GM19025 (cell line): ENCODE measurements around the gene NFKBIE.

Experiments
- ATAC-seq: cut with Tn5 transposase; IDR thresholded peaks from one replicate; pipeline ENCODE4 v1.9.1; 2021; ENCODE audit warnings: mild to moderate bottlenecking, low read depth, moderate library complexity; ENCODE audit not compliant: unreplicated experiment

Gene NFKBIE

DNA sequence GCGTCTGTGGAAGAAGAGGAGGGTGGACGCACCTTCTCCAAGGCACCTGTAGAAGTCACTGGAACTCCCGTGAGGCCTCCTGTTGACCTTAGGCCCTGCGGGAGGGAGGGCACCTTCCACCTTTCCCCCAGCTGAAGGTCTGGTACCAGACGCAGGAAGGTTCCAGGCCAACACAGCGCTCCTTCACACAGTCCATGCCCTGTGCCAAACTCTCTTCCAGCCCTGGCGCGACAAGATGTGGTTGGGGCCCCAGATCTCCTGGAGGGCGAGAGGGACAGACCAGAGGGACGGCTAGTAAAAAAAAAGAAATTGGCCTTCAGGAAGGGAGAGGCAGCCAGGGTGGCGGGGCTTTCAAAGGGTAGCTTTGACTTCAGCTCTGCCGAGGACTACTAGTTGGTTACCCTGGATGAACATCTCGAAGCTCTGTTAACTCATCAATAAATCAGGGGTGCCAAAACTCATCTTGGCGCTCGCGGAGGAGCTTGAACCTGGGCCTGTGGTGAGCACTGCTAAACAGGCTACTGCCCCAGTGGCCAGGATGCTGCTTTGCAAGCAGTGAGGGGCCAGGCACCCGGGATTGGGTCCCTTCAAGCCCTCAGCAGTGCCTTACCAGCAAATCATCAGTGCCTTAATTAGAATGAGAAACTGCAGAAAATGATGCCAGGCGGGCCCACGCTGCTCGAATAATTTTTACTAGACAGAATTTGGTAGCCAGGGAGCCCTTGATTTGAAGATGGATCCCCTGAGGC, 32.9 kb upstream of the NFKBIE start:
- ATAC-seq: no peak

DNA sequence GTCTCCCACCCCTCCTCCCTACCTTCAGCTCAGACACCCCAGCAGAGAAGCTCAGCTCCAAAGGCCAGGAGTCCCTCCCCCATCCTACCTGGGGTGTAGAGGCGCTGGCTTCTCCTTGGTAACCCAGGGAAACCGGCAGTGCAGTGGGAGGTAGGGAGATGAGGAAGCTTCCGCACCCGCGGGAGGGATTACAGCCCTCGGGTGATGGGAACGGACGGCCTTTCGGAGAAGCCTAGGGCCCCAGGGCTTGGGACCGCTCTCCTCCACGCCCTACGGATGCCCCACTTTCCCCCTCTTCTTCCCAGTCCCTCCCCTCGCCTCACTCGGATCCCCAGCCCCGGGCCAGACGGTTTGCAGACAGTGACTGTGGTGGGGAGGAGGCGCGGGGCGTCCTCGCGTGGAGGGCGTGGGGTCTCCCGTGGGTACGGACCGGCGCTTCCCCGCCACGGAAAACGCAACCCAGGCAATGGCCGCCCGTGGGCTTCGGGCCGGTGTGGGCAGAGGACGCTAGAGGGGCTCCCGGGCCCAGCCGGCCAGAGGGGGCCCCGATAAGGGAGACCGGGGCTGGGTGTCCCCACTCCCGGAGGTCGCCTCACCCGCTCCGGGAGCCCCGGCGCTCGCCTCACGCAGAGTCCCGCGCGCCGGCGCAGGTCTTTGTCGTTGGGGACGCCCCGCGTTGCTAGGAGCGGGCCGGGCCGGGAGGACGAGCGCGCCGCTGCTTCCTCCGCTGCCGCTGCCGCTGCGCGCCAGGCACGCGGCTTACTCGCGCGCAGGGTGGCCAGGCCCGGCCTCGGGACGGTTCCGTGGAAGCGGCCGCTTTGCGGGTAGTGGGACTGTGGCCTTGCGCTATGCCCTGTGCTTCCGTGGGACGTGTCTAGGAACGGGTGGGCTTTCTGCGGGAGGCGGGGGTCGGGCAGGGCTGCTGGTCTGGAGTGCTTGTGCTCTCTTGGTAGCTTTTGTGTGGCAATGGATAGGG, 32.0 kb upstream of the NFKBIE start:
- no peak for ATAC-seq

DNA sequence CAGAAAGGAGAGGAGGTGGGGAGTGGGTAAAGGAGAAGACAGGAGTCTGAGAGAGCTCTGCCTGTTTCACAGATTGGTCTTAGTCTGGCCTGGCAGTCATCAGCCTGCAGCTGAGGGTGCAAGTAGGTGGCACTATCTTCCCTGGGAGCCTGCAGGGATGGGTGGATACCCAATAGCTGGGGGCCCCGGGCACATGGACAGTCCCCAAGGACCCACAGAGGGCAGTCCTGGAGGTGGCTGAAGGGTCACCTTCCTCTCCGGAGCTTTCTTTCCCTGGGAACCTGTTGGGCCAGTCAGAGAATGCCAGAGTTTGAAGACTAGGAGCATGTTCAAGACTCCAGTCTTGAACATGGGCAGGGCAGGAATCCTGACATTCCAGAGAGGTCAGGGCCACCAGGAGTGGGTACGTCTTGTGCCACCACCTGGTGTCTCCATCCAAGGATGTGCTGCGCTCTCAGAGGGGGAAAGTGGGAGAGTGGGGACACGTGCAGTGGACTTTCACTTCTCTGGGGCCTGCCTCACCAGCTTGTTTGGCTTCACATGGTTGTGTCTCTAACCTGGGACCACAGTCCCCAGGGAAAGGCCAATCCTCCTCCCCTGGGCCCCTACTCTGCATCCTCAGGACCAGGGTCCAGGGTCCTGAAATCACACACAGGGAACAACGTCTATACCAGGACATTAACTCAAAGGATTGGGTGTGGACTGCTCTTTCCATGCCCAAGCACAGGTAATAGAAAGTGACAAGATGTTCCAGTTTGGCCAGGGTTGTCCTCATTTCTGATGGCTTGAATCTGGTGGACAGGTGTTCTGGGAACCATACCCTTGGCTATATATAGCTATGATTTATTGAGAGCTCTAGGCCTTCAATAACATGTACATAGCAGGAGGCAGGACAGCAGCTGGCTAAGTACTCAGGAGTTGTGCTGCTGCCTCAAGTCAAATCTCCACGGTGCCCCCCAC, 29.8 kb upstream of the NFKBIE start:
- no peak for ATAC-seq

- ATAC-seq: no peak
Observed at GRCh38 chr6:44292661-44293365, 27.5 kb upstream of the NFKBIE start.

- no peak for ATAC-seq
Observed at GRCh38 chr6:44291841-44292240, 26.5 kb upstream of the NFKBIE start.

- no peak for ATAC-seq
Observed at GRCh38 chr6:44289726-44290260, 24.4 kb upstream of the NFKBIE start.

DNA sequence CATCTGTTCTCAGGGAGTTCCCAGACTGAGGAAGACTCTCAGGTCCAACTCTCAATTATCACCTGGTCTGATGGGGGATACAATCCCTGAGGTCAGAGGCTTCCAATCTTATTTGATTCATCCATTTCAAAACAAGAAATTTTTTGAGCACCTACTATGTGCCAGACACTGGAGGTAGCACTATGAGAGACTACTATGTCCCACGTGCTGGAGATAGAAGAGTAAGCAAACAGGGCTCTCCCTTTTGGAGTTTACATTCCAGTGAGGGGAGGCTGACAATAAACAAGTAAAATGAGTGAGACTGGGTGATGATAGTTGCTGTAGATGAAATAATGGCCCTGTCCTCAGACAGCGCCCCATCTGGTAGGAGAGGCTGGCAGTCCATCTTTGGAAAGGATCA, 21.4 kb upstream of the NFKBIE start:
- ATAC-seq: no peak

GRCh38 chr6:44286285-44286565, 20.9 kb upstream of the NFKBIE start:
- ATAC-seq: no peak

DNA sequence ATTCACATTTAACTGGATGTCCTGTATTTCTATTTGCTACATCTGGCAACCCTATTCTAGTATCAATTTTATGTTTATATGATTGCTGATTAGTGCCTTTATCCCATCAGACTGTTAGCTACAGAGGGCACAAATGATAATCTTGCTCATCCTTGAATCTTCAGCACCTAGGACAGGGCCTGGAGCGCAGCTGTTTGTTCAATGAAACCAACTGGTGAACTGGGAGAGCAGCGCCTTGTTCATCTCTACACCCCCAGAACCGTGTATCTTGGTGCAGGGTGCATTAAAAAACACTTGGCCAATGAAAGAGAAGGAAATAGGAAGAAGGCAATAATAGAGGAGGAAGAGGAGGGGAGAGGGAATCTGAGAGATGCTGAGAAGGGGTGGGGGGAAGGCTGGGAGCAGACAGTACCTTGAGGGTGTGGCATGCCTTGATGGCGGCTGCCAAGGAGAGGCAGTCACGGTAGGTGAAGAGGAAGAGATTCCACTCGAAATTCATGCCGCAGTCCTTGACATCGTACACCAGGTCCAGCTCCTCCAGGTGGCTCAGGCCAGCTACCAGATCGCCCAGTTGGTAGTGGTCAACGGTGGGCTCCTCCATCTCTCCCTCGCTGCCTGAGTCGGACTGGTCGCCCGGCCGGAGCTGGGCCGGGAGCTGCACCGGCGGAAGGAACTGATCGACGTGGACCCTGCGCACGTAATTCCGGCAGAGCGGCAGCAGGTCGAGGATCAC, 20.4 kb upstream of the NFKBIE start:
- no peak for ATAC-seq

- ATAC-seq: no peak
Observed at GRCh38 chr6:44284867-44285266, 19.5 kb upstream of the NFKBIE start.

GRCh38 chr6:44284121-44284520, 18.8 kb upstream of the NFKBIE start:
- ATAC-seq: no peak

DNA sequence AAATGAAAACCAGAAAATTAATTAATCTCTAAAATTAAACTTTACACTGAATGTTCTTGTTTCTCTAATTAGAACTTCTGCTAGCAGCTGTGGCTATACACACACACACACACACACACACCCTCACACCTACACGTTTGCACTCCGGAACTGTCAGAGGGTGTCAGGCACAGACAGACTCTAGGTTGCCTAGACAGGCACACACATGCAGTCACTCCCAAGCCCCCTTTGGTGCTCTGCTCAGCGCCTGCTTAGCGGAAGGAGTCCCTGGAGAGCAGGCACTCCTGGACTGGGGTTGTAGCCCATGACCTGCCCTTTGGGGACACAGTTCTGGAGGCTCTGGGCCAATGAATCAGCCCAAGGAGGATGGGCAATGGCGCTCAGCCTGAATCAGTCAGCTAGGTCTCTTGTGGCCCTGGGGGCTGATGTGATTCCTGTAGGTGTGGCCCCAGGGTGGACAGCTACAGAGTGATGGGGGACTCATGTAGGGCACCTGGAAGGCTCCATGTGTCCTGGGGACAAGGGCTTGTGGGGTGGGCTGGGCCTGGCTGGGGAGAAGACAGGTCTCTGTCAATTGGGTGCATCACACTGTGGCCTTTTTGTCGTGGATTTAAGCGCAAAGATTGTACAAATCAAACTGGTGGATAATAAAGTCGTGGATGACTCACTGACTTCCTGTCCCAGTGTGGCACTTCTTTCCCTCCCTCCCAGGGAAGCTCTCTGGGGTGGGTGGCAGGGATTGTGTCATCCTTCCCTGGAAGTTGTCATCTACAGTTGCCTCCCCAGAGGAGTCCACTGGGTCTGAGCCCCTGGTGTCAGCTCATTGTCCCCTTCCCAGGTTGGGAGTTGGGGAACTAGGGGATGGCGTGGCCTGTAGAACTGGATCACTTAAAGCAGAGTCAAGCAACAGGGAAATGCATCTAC, 13.7 kb upstream of the NFKBIE start:
- no peak for ATAC-seq

GRCh38 chr6:44278315-44278714, 13.0 kb upstream of the NFKBIE start:
- ATAC-seq: no peak

- ATAC-seq: no peak
Observed at GRCh38 chr6:44277763-44278162, 12.4 kb upstream of the NFKBIE start.

DNA sequence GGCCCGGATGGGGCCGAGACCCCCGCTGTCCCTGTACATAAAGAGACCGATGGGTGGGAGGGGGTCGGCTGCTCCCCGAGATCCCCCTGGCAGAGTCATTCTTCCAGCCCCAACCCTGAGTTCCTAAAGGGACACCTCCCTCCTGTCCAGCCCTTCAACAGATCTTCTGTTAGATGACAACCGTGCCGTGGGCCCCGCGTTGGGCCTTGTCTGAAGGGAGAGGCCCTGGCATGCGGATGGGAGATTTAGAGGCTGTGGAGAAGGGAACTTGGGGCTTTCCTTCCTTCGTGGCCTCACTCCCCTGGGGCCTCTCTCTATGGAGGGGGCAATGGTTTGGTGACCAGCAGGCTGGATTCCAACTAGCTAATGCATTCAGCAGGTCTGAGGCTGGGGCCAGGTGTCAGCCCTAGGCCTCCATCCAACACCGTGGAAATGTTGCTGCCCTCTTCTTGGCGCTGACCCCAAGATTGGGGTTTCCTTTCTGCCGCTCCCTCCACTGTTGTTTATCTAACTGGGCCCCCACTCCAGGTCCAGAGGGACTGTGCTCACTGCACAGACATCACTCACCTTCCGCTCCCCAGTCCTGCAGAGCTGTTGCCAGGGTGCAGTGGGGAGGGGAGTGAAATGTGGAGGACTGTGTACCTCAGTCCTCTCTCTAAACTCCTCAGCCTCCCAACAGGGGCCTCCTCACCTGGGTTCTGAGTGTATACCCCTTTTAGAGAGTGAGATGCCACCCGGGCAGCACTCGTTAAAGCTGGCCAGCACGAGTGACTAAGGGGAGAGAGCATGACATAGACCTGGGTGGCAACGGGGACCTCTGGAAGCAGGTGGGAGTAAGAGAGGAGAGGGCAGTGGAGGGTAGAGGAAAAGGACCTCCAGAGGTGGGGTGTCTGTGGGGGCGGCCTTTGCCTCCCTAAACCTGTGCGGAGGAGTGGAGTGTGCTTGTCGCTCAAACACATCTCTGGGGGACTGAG, 11.6 kb upstream of the NFKBIE start:
- ATAC-seq: no peak

DNA sequence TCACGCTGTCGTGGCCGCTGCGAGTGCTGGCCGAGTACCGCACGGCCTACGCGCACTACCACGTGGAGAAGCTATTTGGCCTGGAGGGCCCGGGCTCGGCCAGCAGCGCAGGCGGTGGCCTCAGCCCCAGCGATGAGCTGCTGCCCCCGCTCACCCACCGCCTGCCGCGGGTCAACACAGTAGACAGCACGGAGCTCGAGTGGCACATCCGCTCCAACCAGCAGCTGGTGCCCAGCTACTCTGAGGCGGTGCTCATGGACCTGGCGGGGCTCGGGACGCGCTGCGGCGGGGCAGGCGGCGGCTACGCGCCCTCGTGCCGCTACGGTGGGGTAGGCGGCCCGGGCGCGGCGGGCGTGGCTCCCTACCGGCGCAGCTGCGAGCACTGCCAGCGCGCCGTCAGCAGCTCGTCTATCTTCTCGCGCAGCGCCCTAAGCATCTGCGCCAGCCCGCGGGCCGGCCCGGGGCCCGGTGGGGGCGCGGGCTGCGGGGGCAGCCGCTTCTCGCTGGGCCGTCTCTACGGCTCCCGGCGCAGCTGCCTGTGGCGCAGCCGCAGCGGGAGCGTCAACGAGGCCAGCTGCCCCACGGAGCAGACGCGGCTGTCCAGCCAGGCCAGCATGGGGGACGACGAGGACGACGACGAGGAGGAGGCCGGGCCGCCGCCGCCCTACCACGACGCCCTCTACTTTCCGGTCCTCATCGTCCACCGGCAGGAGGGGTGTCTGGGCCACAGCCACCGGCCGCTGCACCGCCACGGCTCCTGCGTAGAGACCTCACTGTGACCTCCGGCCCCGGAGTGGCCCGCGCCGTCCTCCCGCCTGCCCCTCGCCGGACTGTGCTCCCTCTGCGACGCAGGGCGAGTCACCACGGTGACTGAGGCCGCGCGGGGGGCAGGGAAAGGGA, 10.6 kb upstream of the NFKBIE start:
- no peak for ATAC-seq
